Stimulated activated CD8-positive, alpha-beta memory T cell treated with anti-CD3 and anti-CD28 coated beads, Interleukin-4, amount 100 ng/mL, for 48 hours (primary cell): Measurements from ENCODE around the gene SHMT1.
"Not testable (repeated sequence)": the region's sequence is repeated elsewhere in the genome, so short reads cannot be mapped to it uniquely, and the experiment has no call there.

ENCODE experiments used
- DNase-seq: peaks from one replicate; pipeline ENCODE4 v3.0.0-alpha.2; 2020

SHMT1 gene

GRCh38 chr17:18324140-18325050 lies 39.0 kb downstream of the SHMT1 start:
- DNase-seq = no peak

DNA sequence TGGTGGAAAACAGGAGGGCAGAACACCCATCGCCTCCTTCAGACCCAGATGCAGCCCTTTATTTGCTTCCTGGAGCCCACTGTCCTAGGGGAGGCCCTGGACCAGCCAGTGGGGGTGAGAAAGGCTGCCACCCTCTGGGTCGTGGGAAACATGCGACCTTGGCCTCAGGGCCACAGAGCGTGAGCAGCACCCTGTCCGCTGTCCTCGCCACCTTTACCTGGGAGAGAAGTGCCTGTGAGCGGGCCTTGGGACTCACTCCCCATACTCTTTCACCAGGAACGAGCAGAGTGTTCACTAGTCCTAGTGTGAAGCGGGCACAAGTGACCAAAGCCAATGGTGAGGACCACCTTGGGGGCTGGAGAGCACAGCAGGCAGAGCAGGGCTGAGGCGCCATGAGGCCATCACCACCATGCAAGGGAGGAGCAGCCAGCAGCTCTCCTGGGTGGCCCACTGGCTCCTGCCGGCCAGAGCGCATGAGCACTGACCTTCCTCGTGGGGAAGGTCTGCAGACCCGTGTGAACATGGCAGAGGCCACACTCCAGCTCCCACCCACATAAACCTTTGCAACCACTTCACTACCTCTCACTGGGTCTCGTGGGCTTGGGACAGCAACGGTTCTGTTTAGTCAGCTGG lies 39.7 kb downstream of the SHMT1 start:
- no peak for DNase-seq

DNA sequence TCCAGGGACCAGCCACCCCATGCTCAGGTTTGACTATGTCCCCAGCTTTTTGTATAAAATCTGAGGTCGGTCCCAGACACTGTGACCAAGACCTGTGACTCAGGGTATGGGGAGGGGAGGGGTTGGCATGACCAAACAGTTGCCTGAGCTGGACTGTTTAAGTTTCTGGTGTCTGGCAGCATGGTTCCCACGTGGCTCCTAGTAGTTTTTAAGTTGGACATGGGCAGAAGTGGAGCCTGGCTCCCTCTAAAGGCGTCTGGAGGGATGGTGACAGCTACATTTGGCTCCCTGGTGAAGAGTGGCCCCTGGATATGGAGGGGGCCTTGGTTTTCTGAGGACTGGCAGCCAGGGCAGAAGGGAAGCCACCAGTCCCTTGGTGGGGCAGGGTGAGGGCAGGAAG lies 40.3 kb downstream of the SHMT1 start:
- DNase-seq = no peak

DNA sequence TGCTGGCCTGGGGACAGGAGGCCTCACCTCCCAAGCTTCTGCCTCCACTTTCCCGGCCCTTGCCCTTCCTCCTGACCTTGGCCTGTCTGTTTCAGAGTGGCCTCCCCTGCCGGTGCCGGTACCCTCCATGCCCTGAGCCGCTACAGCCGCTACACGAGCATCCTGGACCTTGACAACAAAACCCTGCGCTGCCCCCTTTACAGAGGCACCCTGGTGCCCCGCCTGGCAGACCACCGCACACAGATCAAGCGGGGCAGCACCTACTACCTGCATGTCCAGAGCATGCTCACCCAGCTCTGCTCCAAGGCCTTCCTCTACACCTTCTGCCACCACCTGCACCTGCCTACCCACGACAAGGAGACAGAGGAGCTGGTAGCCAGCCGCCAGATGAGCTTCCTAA lies 40.8 kb downstream of the SHMT1 start:
- DNase-seq = no peak

DNA sequence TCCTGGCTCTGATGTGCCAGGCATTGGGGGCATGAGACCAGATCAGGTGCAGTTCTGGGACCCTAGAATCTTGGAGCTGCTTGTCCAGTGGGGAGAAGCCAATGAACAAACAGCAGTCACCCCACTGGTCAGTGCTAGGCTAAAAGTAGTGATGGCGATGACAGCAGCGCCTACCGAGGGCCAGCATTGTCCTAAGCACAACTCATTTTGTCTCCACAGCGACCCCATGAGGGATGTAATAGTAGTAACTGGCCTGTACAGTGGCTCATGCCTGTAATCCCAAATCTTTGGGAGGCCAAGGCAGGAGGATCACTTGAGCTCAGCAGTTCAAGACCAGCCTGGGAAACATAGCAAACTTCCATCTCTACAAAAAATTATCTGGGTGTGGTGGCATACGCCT lies 42.0 kb downstream of the SHMT1 start:
- DNase-seq = no peak

- no peak for DNase-seq
Observed at GRCh38 chr17:18320301-18320700, 43.0 kb downstream of the SHMT1 start.

DNA sequence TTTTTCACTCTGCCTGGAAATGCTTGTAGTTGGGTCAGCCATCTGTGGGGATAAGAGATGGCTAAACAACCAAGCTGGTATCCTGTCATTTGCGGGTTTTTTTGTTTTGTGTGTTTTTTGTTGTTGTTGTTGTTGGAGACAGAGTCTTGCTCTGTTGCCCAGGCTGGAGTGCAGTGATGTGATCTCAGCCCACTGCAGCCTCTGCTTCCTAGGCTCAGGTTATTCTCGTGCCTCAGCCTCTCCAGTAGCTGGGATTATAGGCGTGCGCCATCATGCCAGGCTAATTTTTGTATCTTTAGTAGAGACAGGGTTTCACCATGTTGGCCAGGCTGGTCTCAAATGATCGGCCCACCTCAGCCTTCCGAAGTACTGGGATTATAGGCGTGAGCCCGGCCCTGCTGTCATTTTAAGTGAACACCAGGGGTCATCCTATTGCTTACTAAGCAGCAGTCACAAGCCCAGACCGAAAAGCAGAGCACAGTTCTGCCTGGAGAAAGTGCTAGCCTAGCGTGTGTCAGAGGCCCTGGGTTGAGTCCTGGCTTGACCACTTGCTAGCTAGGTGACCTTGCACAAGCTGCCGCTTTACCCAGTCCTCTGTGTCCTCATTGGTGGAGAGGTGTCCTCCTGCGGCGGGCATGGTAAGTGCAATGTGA lies 43.6 kb downstream of the SHMT1 start:
- DNase-seq = no peak

- DNase-seq = no peak
Observed at GRCh38 chr17:18318771-18319450, 44.4 kb downstream of the SHMT1 start.

- no peak for DNase-seq
Observed at GRCh38 chr17:18318117-18318516, 45.2 kb downstream of the SHMT1 start.

GRCh38 chr17:18315961-18316360 lies 47.4 kb downstream of the SHMT1 start:
- no peak for DNase-seq

DNA sequence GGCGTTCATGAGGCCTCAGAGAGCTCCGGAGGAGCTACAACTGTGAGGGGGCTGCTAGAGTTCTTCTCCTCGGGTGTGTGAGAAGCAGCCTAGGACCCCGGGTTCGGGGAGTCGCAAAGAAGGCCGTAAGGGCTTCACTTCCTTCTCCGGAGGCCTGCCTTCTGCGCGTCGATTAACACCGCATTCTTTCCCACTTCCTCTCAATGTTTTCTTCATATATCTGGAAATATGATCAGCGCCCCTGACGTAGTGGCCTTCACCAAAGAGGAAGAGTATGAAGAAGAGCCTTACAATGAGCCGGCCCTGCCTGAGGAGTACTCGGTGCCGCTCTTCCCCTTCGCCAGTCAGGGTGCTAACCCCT lies 47.8 kb downstream of the SHMT1 start:
- no peak for DNase-seq

GRCh38 chr17:18314731-18315561 lies 48.4 kb downstream of the SHMT1 start, which contains the start of the genes SMCR8 and TOP3A:
Gene SMCR8, plus strand, starts transcription at chr17:18315293. Its CDS starts 497 bp downstream, at chr17:18315790.
Gene TOP3A, minus strand, starts transcription at chr17:18314994. Its CDS starts 216 bp downstream, at chr17:18314778.
- peak; percentile 97 for DNase-seq

- no peak for DNase-seq
Observed at GRCh38 chr17:18314059-18314730, 49.2 kb downstream of the SHMT1 start.

GRCh38 chr17:18309202-18309601 lies 54.1 kb downstream of the SHMT1 start:
- no peak for DNase-seq

DNA sequence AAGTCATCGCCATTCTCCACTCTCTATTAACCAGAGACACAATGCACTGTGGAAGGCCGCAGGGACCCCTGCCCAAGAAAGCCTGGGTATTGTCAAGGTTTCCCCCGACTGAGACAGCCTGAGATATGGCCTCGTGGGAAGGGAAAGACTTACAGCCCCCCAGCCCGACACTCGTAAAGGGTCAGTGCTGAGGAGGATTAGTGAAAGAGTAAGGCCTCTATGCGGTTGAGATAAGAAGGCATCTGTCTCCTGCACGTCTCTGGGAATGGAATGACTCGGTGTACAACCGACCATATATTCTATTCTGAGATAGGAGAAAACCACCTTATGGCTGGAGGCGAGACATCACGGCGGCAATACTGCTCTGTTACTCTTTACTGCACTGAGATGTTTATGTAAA lies 60.1 kb downstream of the SHMT1 start:
- DNase-seq = not testable (repeated sequence)

DNA sequence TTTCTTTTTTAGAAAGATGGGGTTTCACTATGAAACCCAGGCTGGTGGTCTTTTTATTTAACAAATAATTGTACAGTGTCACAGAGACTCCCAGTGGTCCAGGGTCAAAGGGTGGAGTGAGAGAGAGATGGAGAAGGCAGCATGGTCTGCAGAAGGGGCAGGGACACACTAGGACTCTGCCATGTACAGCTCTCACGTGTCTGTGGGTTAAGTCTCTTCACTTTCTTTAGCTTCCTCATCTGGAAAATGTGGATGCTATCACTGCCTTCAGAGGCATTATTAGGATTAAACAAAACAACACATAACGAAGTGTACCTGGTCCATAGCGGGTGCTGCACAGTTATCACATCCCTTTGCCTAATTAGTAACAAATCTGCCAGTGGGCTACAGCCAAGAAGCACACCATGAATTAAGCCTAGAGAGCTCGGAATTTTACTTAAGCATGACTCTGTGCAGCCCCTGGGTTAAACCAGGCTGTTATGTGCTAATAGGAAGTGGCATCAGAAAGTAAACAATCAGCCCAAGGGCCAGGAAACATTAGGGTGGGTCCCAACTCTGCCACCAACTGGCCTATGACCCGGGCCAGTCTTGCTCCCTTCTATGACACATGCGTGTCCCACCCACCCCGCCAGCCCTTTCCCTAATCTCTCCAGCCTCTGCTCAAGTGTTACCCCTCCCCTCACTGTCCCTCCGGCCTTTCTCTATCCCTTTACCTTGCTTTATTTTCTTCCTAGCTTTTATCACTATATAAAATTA lies 62.4 kb downstream of the SHMT1 start:
- DNase-seq = no peak

DNA sequence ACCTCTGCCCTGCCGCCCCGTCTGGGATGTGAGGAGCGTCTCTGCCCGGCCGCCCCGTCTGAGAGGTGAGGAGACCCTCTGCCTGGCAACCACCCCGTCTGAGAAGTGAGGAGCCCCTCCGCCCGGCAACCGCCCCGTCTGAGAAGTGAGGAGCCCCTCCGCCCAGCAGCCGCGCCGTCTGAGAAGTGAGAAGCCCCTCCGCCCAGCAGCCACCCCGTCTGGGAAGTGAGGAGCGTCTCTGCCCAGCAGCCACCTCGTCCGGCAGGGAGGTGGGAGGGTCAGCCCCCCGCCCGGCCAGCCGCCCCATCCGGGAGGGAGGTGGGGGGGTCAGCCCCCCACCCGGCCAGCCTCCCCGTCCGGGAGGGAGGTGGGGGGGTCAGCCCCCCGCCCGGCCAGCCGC lies 65.3 kb downstream of the SHMT1 start:
- not testable (repeated sequence) for DNase-seq

GRCh38 chr17:18291718-18292540 lies 71.4 kb downstream of the SHMT1 start:
- DNase-seq = no peak

- no peak for DNase-seq
Observed at GRCh38 chr17:18285296-18285695, 78.1 kb downstream of the SHMT1 start.

- no peak for DNase-seq
Observed at GRCh38 chr17:18281788-18282187, 81.6 kb downstream of the SHMT1 start.
